GM20431 (cell line): ENCODE results near the gene ADAM23.

Experiments
- in situ Hi-C: fragments of 300-500 bp; cut with MseI, MboI; formaldehyde crosslinking; loops from one replicate; pipeline ENCODE4 v1.15.0; 2020; ENCODE audit warnings: low sequenced_read_pairs; ENCODE audit not compliant: unreplicated experiment

The ADAM23 gene

DNA sequence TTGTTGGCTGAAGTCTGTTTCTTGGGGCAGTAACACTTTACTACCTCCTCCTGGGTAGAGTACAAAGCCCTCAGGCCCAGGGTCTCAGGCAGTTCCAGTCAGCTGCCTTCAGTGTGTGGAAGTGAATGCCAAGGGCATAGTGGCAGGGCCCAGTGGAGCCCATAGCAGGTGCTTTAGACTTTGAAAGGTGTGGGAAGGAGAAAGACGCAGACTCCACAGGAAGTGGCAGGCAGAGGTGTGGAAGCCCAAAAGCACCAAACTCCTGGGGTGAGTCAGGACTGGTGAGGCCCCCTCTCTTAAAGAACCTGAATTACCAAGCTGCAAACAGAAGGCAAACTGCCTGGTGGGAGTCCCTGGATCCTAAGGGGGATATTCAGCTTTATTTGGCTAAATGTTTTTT, 45.3 kb downstream of the ADAM23 start:
- in situ Hi-C loops = no loop called here

DNA sequence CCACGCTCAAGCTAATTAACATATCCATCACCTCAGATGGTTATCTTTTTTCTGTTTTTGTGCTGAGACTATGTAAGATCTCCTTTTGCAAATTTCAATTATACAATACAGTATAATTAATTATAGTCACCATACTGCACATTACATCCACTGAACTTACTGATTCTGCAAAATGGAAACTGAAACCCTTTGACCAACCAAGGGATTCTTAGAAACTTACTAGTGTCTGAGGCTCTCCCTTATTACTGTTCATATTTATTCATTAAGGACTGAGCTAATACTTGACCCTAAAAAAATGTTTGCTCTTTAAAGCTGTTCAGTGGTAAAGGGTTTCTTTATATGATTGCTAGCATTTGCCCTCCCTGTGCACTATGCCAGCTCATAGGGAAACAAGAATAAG, 50.7 kb downstream of the ADAM23 start:
- in situ Hi-C loops = no loop called here

DNA sequence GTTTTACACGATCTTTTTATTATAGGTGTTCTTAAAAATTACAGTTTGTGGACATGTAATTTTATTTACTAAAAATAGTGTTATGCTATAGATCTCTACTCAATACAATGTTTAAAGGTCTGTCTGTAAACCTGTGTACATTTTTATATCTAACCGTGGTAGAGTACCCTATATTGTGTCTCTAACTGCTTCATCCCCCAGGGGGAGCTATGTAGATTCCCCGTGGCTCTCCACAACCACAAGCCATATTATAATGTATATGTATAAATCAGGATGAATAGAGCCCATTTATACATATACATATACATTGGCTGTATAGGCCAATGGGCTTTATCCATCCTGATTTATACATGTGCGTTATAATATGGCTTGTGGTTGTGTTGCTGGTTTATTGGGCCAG, 59.4 kb downstream of the ADAM23 start:
- in situ Hi-C loops = no loop called here

DNA sequence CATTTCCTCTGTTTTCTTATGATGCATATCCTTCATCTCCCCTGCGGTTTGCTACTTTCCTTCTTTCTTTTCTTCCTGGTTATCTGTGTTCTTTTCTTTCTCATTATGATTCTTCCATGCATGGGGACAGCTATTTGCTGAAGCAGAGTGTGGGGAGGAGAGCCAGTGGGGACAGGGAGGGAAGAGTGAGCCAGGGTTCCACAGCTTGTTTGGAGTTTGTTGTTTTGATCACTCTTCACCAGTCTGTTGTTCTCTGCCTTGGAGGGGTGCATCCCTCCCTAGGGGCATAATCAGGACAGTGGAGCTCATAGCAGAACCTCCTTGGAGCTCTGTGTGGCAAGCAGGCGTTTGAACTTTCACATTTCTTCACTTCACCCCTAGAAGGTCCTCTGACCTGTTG, 68.0 kb downstream of the ADAM23 start:
- in situ Hi-C loops = no loop called here

DNA sequence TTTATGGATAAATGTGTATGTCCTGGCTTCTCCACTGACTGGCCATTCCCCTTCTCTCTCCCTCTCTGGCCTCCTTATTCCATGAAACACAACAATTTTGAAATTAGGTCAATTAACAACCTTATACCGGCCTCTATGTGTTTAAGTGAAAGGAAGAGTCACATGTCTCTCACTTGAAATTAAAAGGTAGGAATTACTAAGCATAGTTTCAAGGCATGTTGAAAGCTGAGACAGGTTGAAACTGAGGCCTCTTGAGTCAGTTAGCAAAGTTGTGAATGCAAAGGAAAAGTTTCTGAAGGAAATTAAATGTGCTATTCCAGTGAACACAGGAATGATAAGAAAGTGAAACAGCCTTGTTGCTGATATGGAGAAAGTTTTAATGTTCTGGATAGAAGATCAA, 69.7 kb downstream of the ADAM23 start:
- in situ Hi-C loops = no loop called here

DNA sequence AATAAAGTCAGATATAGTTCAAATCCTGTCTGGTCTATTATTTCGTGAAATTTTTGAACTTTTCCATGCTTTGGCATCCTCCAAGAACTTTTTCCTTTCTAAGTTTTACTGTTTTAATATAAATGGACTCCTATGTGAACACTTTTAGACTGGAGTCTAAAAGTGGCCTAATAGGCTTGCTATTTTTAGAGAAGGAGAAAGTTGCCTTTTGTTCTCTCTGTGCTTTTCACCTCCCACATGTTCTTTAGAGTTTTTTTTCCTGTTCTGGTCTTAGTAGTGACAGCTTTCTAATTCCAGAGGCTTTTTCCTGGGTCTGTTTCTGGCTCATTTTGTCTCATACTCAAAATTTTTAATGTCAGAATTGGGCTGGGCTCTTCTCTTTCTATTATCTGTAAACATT, 72.2 kb downstream of the ADAM23 start:
- in situ Hi-C loops = no loop called here

DNA sequence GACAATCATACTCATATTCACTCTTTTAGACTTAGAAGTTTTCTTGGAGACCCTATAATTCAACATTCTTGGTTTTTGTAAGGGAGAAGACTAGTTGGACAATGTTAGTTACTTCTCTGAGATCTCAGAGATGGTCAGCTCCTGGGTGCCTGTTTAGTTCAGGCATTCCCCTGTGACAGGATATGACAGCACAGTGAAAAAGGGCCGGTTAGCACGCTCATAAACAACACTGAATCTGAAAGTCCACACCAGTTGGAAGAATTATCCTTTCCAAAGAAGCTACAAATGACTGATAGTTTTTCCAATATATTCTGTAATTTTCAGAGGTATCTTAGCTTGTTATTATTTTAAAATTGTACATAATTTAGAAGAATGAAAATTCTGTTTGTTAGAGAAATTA, 75.7 kb downstream of the ADAM23 start:
- in situ Hi-C loops = no loop called here

DNA sequence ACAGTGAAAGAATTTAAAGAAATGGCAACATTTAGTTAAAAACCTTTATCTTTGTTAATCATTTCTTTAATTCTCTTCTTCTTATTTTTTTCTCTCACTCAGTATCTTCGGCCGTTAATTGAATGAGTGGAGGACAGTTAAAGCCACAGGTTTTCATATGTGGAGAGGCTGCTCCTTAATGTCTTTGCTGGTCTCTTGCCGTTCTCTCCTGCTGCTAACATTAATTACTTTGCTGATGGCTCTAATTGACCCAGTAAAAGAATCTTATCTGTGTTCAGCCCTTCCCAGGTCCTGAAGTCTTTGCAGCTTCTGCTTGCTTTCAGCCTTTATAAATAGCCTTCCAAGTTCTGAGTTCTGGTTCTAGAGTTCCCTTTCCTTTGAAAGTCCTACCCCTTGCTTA, 77.1 kb downstream of the ADAM23 start:
- in situ Hi-C loops = no loop called here

DNA sequence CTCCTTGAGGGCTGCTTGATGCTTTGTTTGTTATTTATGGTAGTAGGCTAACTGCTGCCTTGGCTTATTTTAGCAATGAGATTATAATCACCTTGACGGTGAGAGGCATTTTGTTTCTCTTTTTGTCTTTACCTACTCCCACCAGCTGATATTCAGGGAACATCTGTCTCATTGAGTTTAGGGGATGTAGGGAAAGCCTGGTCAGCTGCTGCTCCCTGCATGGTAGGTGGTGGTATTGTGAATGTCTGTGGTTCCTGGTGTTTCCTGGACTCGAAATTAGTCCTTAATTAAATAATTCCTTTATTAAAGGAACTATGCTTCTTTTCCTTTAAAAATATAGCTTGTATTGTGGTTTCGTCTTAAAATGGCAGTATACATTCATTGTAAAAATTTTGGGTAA, 77.8 kb downstream of the ADAM23 start:
- in situ Hi-C loops = no loop called here

DNA sequence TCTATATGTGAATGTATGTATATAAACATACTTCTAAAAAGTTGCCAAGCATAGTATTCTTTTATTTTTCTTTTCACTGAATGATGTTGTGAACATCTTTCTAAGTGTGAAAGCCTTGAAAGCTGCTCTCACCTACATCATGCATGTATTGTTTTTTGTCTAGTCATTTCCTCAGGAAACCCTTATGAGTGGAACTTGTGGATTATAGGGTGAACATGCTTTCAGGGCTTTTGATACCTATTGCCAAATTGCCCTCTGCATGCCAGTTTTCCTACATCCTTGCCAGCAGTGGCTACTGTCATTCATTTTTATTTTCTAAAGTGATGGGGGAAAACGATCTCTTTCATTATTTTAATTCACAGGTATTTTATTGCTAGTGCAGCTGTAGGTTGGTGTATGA, 78.3 kb downstream of the ADAM23 start:
- in situ Hi-C loops = no loop called here

DNA sequence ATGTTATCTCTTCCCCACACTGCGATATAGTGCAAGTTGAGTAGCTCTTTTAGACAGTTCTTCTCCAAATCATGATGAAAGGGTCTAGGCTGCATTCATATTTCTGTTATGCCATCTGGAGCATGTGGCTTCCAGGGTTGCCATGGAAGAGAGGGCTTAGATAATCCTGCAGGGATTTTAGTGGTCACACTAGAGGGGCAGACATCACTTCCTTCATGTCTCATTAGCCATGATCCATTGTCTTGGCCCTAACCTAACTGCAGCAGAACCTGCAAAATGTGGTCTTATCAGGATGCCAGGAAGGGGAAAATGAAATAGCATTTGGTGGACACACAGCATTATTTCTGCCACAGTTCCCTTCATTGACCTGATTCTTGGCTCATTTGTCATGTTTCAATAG, 83.1 kb downstream of the ADAM23 start:
- in situ Hi-C loops = no loop called here

DNA sequence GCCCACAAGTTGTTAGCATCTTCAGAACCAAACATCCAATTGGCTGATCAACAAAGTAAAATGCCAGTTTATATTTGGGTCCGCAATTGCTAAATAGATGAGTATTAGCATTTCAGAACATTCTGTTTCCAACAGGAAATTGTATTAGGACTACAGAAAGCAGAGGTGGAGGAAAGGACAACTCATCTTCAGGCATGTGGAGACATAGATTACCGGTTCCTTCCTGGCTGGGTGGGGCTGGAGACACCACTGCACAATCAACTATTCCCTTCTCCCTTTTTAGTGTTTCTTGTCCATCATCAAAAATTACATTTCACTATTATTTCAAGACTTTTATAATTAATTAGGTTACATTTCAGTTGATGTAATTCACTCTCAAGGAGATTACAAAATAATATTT, 83.8 kb downstream of the ADAM23 start:
- in situ Hi-C loops = no loop called here

DNA sequence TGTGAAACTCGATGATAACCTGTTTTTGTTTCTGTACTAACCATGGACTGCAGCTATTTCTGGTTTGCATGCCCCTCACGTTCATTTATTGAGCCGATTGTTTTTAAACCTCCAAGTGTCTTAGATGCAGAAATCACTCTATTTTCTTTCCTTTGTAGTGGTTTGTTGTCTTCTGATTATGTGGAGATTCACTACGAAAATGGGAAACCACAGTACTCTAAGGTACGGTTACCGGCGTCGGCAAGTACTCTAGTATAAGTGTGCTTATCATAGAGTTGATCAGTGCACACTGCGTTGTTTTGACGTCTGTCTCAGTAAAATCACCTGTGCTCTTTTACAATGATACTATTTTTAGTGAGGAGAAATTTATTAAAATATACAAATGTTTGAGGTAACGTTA, 87.4 kb downstream of the ADAM23 start:
- in situ Hi-C loops = no loop called here

DNA sequence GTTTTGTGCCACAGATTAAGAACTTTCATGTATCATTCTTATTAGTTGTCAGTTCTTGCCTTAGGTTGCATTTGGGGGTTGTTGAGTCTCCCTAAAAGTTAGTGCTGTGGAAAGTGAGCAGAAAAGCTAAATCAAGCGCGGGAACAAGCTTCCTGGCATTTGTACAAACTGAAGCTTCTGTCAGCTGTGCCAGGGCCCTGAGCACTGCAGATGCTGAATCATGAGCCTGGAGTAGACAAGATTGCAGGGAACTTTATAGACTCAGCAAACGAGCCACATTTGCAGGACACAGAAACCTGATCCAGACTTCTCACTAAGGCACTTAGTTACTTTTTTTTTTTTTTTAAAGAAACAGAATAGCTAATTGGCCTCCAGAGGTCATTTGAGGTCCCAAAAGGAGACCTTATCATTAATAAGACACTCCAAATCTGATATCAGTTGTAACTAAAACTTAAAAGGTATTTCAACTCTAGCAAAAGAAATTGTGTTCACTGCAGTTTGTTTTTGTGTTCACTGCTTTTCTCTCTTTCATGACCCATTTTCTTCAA, 88.7 kb downstream of the ADAM23 start:
- in situ Hi-C loops = no loop called here

DNA sequence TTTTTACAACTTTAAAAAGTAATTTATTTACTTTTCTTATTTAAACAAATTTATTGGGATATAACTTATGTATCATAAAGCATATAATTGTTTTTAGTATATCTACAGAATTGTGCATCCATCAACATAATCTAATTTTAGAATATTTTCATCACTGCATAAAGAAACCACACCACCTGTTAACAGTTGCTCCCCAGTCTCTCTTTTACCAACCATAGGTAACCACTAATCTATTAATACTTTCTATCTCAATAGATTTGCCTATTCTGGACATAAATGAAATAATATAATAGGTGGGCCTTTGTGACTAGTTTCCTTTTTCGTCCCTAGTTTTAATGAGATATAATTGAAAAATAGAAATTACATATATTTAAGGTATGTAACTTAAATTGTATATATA, 90.6 kb downstream of the ADAM23 start:
- in situ Hi-C loops = no loop called here

DNA sequence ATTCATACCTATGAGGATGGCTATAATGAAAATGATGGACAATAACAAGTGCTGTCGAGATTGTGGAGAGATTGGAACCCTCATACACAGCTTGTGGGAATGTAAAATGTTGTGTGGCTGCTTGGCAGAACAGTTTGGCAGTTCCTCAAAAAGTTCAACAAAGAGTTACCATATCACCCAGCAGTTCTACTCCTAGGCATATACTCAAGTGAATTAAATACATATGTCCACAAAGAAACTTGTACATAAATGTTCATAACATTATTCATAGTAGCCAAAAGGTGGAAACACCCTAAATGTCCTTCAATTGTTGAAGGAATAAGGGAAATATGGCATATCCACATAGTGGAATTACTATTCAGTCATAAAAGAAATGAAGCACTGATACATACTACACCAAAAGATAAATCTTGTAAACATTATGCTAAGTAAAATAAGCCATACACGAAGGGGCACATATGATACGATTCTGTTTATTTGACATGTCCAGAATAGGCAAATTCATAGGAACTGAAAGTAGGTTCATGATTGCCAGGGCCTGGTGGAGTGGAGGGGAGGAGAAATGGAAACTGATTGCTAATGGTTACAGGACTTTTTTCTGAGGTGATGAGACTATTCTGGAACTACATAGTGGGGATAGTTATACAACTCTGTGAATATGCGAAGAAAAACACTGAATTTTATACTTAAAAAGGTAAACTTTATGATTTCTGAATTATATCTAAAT, 92.1 kb downstream of the ADAM23 start:
- in situ Hi-C loops = no loop called here

DNA sequence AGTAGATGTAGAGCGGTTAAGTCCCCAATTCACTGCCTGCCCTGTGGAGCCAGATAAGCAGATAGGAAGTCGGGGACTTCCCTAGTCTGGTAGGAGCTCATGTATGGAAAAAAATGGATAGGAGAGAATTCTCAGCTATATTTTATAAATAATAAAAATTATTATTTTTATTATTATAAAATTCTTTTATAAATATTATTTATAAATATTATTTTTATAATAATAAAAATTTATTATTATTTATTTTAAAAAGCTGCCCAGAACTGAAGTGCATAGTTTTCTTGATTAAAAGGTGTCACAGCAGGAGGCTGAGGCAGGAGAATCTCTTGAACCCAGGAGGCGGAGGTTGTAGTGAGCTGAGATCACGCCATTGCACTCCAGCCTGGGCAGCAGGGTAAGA, 97.4 kb downstream of the ADAM23 start:
- in situ Hi-C loops = no loop called here

DNA sequence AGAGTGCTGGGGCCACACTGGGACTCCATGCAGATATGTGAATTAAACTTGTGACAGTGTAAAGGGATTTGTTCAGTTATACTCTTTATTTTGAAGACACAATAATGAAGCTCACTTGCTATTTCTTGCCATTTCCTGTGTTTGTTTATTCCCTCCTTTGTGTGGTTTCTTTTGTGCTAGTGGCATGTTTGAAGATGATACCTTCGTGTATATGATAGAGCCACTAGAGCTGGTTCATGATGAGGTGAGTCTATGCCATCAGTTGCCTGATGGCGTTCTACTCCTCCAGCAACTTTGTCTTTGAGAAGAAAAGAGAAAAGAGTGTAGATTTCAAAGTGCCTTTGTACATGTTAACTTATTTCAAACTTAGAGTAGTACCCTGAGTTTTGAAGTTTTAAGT, 99.7 kb downstream of the ADAM23 start:
- in situ Hi-C loops = no loop called here

DNA sequence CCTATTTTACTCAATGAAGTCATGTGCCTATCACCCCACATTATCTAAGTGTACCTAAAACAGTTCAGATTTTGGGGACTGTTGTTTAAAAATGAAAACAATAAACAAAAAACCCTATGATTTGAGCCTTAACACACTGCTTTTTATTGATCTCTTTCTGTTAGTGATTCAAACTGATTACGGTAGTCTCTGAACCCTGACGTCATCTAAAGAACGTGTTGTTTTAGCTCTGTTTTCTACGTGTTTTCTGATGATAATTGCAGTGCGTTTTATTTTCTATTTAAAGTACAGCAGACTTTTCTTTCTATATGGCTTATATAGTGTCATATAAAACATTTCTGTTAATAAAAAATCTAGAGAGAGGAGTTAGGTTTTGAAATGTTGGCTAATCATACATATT, 105.1 kb downstream of the ADAM23 start:
- in situ Hi-C loops = no loop called here

DNA sequence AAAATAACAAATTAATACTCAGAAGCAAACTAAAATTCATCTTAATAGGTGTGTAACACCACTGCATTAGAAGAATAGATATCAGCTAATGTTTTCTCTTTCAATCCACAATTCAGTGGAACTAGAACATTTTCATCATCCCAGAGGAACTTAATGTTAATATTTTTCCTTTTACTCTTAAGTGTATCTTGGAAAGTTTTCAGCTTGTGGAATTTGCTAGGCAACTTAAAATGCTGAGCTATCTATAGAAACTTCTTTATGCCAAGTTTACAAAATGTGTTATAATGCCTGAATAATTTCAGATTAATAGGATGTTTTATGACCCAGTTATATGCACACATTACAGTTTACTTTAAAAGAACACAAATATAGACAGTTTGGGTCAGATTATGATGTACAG, 112.4 kb downstream of the ADAM23 start:
- in situ Hi-C loops = no loop called here

DNA sequence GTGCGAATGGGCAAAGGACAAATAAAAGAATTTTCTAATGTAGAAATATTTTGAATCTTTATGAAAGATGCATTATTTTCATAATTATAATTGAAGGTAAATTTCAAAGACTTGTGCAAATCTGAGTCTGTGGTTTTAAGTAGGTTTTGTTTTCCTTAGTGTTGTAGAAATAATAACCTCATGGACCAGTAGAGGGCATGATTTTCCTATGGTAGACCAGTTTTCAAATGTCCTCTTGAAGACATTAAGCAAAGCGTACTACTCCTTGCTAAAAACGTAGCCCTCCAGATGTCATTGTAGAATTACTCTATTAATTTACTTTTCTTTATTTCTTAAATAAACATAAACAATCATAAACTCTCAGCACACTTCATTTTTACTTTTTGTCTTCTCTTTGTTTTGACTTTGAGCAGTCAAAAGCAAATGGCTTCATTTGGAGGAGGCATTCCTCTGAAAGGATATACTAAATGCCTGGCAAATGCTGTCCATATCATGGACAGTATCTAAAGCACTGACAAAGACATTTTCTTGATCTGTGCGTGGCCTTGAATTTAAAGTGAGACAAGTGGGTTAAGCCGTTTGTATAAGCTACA, 113.1 kb downstream of the ADAM23 start:
- in situ Hi-C loops = no loop called here

DNA sequence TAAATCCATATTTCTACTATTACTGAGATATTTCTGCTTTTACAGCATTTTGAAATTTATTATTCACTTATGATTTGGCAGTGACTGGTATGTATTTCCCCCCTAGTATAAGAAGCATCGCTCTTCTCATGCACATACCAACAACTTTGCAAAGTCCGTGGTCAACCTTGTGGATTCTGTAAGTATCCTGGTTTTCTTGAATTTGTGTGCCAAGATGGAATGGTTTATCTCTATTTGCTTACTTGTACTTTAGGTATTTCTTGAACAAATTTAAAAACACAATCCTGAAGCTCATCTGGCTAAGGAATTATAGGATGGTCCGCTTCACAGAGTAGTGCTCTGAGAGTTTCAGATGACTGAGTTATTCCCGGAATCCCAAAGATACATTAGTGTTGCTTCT, 114.0 kb downstream of the ADAM23 start:
- in situ Hi-C loops = no loop called here
